OCI-LY3 (cell line): ENCODE measurements around the gene EXOC4.

Source experiments
- CTCF ChIP-seq: fragments of 200-600, 300-600 bp; sonication (generic); IDR thresholded peaks from 2 replicates; pipeline ENCODE4 v1.5.1; 2014; ENCODE audit warnings: antibody characterized with exemption, low read length, low read depth
- EZH2phosphoT487 ChIP-seq: fragments of 200-600 bp; shearing (Covaris generic); IDR thresholded peaks from 2 replicates; pipeline ENCODE4 v1.6.1; 2018; ENCODE audit warnings: antibody characterized with exemption, mixed run types, low read depth

- TF ChIP-seq CTCF: no peak
- no peak for TF ChIP-seq EZH2phosphoT487
Measured at GRCh38 chr7:133674079-133674763, 421.3 kb downstream of the EXOC4 start.
